MCF 10A (cell line): Measurements from ENCODE around the gene KCTD1. TPM values are rescaled to one million over a fixed set of nuclear protein-coding genes. Genes with fewer than 3 reads are reported as not detected.
A peak's percentile ranks its signal among the peaks of the same experiment; 100 is the strongest.

Source experiments
- BruUV-seq: library from RNA; stranded (reverse); fragments of 400-500 nt; replicated peaks from 2 replicates; lab custom pipeline; 2021; lab: Mats Ljungman, UMichigan
- CTCF ChIA-PET: fragments of 300-600 bp; sonication (Branson Sonifier 250); formaldehyde crosslinking; extraction: SDS; loops from one replicate; lab custom pipeline; 2021; ENCODE audit warnings: antibody characterized with exemption, inconsistent platforms; lab: Yijun Ruan, JAX
- POLR2A ChIA-PET: fragments of 300-600, 350-650 bp; sonication (Branson Sonifier 250); formaldehyde crosslinking; extraction: SDS; loops from one replicate; lab custom pipeline; 2020; ENCODE audit warnings: antibody characterized with exemption, inconsistent platforms; lab: Yijun Ruan, JAX
- DNase-seq: peaks from one replicate; pipeline ENCODE4 v3.0.0-alpha.2; 2018; ENCODE audit not compliant: unreplicated experiment
- H3K27ac Mint-ChIP-seq: one replicate; pipeline ENCODE4 v1.8.0; 2022; ENCODE audit warnings: mild to moderate bottlenecking, low read depth, mixed read lengths; ENCODE audit not compliant: unreplicated experiment
- H3K27me3 Mint-ChIP-seq: one replicate; pipeline ENCODE4 v1.8.0; 2022; ENCODE audit warnings: mixed read lengths; ENCODE audit not compliant: insufficient read depth, unreplicated experiment
- H3K36me3 Mint-ChIP-seq: one replicate; pipeline ENCODE4 v1.8.0; 2022; ENCODE audit warnings: mild to moderate bottlenecking, moderate library complexity, mixed read lengths; ENCODE audit not compliant: insufficient read depth, unreplicated experiment
- H3K4me1 Mint-ChIP-seq: one replicate; pipeline ENCODE4 v1.8.0; 2022; ENCODE audit warnings: mixed read lengths; ENCODE audit not compliant: insufficient read depth, unreplicated experiment
- H3K4me3 Mint-ChIP-seq: one replicate; pipeline ENCODE4 v1.8.0; 2022; ENCODE audit warnings: mild to moderate bottlenecking, moderate library complexity, mixed read lengths; ENCODE audit not compliant: unreplicated experiment
- H3K9me3 Mint-ChIP-seq: one replicate; pipeline ENCODE4 v1.8.0; 2022; ENCODE audit warnings: mixed read lengths; ENCODE audit not compliant: unreplicated experiment
- intact Hi-C: fragments of 100-400 bp; cut with micrococcal nuclease; formaldehyde crosslinking; loops from 2 replicates; pipeline ENCODE4 v1.14.1; 2022
- total RNA-seq: library from RNA; stranded (reverse); gene quantifications from 2 replicates; pipeline ENCODE4 v1.2.3, GENCODE V29; 2022
- TF ChIP-seq, protein P1 (sequence below): fragments of 200-600 bp; IDR thresholded peaks from one replicate; pipeline ENCODE4 v1.8.0; 2022; ENCODE audit warnings: antibody characterized with exemption, mild to moderate bottlenecking; ENCODE audit not compliant: unreplicated experiment

The KCTD1 gene
- total RNA-seq, 1 experiment from 2014 or later: 37.9 TPM

DNA sequence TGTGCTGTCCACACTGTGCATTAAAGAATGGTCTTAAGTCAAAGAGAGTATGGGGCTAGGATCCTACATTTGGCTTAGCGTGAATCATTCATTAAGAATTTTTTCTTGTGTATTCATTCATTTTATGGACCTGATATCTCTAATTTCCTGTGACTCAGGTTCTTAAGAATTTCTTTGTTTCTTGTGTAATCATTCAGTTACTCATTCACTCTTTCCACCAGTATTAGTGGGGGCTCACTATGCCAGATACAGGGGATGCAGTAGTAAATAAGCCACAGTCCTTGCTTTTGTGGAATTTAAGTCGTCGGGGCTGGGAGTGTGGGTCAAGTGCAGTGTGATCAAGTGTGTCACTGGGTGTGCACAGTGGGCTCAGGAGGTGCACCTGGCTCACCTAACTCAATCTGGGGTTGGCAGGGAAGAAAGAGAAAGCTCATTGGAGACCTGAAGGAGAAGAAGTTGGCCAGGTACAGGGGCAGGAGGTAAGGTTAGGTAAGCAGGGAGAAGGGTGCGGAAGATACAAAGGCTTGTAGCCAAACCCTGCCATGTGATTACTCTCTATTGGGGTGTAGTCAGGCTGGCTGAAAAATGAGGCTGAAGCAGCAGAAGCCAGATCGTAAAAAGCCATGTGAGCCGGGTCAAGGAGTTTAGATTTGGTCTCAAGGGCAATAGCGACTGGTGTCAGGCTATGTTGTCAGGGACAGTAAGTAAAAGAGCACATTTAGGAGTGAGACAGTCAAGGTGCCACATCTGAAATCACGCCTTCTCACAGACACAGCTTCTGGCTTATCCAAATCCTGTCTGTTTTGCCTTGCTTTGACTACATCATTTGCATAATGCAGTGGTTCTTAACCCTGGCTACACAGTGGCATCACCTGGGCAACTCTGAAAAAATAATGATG is 67.2 kb downstream of the KCTD1 start:
- peak; percentile 88 for DNase-seq
- ChIA-PET CTCF (interaction anchor here (0.6 to 2.4 kb wide), 9 partner anchors 25 to 173 kb away, joined by 3 to 6 read pairs (median 3); no protein-coding TSS in a partner anchor), POLR2A (interaction anchor here (0.6 to 5.2 kb wide), 13 partner anchors 8 to 322 kb away, joined by 3 to 31 read pairs (median 4); partner anchors contain the start of gene KCTD1)
- BruUV-seq: TSS peak; percentile 80
- intact Hi-C loops: loop anchor here (1.0 kb wide), 1 partner anchor 67 kb away; the partner anchor contains the start of gene KCTD1
- Mint-ChIP-seq H3K4me1 (peaks cover 46% of the 10 kb centered on the region), H3K27ac (peak overlapping the region; percentile 88), H3K9me3 (no peaks in the 10 kb centered on the region), H3K4me3 (peak overlapping the region; percentile 41), H3K36me3 (peaks cover 39% of the 10 kb centered on the region), H3K27me3 (no peaks in the 10 kb centered on the region)
- TF ChIP-seq, protein P1, sequence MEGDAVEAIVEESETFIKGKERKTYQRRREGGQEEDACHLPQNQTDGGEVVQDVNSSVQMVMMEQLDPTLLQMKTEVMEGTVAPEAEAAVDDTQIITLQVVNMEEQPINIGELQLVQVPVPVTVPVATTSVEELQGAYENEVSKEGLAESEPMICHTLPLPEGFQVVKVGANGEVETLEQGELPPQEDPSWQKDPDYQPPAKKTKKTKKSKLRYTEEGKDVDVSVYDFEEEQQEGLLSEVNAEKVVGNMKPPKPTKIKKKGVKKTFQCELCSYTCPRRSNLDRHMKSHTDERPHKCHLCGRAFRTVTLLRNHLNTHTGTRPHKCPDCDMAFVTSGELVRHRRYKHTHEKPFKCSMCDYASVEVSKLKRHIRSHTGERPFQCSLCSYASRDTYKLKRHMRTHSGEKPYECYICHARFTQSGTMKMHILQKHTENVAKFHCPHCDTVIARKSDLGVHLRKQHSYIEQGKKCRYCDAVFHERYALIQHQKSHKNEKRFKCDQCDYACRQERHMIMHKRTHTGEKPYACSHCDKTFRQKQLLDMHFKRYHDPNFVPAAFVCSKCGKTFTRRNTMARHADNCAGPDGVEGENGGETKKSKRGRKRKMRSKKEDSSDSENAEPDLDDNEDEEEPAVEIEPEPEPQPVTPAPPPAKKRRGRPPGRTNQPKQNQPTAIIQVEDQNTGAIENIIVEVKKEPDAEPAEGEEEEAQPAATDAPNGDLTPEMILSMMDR: no peak

DNA sequence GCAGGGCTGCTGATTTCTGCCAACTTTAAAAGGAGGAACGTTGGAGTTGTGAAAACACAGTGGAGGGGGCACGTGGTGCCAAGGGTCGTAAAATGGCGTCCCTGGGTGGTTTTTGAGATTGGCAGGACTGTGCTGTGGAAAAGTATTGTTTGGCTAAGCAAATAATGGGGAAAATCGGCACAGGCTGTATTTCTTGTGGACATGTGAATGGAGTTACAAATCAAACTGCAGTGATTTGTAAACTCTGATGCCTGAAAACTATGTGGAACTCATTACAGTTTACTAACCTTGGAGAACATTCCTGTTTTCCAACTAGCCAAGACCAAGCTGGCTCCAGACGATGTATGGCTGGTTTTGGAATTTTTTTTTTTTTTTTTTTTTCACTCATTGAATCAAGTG is 68.7 kb downstream of the KCTD1 start:
- Mint-ChIP-seq H3K27me3 (no peaks in the 10 kb centered on the region), H3K9me3 (no peaks in the 10 kb centered on the region), H3K27ac (peak overlapping the region; percentile 88), H3K36me3 (peaks cover 47% of the 10 kb centered on the region), H3K4me3 (no peak overlapping the region), H3K4me1 (peaks cover 42% of the 10 kb centered on the region)
- ChIA-PET POLR2A (interaction anchor here (0.9 to 5.2 kb wide), 7 partner anchors 11 to 180 kb away, joined by 3 to 31 read pairs (median 17); partner anchors contain the start of gene KCTD1), CTCF (interaction anchor here (0.6 to 1.4 kb wide), 3 partner anchors 40 to 96 kb away, joined by 3 to 4 read pairs (median 3); no protein-coding TSS in a partner anchor)
- no TSS peak for BruUV-seq
- no peak for DNase-seq
- TF ChIP-seq, protein P1: no peak
- intact Hi-C loops: no loop called here

DNA sequence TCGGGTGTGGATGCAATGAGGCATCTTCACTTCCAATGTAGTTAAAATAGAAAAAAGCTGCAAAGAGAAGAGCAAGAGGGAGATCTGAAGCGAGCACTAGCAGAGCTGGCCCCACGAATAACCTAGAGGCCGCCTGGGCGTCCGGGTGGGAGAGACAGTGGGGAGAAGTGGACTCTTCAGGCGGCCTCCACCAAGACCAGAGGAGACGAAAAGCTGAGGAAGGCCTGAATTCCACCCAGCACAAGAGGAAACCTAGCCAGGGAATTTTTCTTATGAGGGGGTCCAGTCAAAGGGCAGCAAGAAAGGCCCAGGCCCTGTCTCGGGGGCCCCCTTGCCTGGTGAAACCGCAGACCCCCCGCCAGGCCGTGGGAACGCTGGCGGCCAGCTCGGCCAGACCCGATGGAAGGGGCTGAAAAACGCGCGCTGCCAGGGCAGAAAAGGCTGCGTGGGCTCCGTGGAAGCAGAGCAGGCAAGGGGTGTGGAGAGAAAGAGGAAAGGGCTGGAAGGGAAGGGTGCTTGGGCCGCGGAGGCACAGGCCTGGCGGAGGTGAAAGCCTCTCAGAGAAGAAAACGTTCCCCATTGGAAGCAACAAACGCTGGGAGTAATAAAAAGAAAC is 69.2 kb downstream of the KCTD1 start:
- POLR2A ChIA-PET: interaction anchor here (1.3 to 3.2 kb wide), 3 partner anchors 17 to 68 kb away, joined by 4 to 17 read pairs (median 6); no protein-coding TSS in a partner anchor

More for the DNA sequence above, 69.2 kb downstream of the KCTD1 start:
- H3K4me1 Mint-ChIP-seq: peaks cover 38% of the 10 kb centered on the region
- intact Hi-C loops: no loop called here
- BruUV-seq: no TSS peak
- no peaks in the 10 kb centered on the region for H3K27me3 Mint-ChIP-seq
- CTCF ChIA-PET: interaction anchor here (0.5 to 1.4 kb wide), 3 partner anchors 16 to 95 kb away, joined by 3 to 4 read pairs (median 3); no protein-coding TSS in a partner anchor
- TF ChIP-seq, protein P1: no peak
- peak overlapping the region; percentile 88 for H3K27ac Mint-ChIP-seq
- DNase-seq: no peak
- H3K9me3 Mint-ChIP-seq: no peaks in the 10 kb centered on the region
- H3K4me3 Mint-ChIP-seq: no peak overlapping the region
- peaks cover 43% of the 10 kb centered on the region for H3K36me3 Mint-ChIP-seq
